CD1c-positive myeloid dendritic cell (primary cell): Measurements from ENCODE around the gene HMGA1.
A peak's percentile ranks its signal among the peaks of the same experiment; 100 is the strongest.
"Not testable (repeated sequence)": the region's sequence is repeated elsewhere in the genome, so short reads cannot be mapped to it uniquely, and the experiment has no call there.

Source experiments
- DNase-seq: peaks from one replicate; pipeline ENCODE4 v3.0.0-alpha.2; 2016; ENCODE audit errors: extremely low spot score

Gene HMGA1

DNA sequence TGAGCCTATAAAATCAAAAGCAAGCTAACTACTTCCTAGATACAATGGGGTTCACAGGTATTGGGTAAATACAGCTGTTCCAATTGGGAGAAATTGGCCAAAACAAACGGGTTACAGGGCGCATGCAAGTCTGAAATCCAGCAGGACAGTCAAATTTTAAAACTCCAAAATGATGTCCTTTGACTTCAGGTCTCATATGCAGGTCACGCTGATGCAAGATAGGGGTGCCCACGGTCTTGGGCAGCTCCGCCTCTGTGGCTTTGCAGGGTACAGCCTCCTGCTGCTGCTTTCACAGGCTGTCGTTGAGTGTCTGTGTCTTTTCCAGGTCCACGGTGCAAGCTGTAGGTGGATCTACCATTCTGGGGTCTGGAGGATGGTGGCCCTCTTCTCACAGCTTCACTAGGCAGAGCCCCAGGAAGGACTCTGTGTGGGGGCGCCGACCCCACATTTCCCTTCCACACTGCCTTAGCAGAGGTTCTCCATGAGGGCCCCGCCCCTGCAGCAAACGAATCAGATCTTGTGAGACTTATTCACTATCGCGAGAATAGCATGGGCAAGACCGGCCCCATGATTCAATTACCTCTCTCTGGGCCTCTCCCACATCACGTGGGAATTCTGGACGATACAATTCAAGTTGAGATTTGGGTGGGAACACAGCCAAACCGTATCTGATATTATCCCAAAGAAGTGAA lies 24.0 kb downstream of the HMGA1 start:
- DNase-seq = no peak

GRCh38 chr6:34263484-34263883 lies 26.8 kb downstream of the HMGA1 start:
- not testable (repeated sequence) for DNase-seq

DNA sequence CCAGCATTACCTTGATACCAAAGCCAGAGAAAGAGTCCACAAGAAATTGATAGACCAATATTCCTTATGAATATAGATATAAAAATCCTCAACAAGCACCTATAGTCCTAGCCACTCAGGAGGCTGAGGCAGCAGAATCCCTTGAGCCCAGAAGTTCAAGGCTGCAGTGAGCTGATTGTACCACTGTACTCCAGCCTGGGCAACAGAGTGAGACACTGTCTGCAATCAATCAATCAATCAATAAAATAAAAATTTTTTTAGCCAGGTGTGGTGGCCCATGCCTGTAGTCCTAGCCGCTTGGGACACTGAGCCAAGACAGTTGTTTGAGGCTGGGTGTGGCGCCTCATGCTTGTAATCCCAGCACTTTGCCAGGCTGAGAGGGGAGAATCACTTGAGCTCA lies 31.1 kb downstream of the HMGA1 start:
- DNase-seq = no peak

GRCh38 chr6:34269132-34269531 lies 32.5 kb downstream of the HMGA1 start:
- DNase-seq = not testable (repeated sequence)

GRCh38 chr6:34269658-34270341 lies 33.1 kb downstream of the HMGA1 start:
- DNase-seq = not testable (repeated sequence)

DNA sequence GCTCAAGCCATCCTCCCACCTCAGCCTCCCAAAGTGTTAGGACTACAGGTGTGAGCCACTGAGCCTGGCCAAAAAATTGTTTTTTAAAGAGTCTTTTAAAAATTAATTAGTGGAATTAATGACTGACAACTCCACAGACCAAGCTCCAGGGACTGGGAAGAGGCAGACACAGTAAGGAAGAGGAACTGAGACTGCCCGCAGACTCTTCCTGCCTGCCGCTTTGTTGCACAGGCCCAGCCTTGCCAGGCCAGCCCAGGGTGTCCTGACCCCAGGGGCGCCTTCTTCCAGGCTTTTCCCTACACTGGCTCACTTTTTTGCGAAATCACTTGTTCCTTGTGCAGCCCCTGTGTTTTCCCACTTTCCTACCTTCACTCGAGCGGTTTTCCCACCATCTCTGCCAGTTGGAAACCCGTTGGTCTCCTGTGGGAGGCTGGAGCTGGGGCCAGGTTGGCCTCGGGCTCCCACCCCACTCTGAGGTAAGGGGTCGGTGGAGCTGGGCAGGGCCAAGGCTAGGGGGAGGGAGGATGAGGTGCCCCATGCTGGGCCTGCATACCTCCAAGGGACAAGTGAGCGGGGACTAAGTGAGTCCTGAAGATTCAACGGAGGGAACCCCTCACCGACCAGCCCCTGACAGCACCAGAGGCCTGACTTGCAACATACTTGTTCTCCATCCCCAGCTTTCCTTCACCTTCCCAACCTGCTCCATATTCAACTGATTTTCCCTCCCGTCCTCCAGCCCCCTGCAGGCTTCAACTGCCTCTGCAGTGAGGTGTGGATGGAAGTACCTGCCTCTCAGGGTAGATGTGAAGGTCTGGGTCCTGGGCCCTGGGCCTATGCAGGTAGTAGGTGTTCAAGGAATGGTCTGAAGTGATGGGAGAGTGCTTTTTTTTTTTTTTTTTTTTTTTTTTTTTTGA lies 35.6 kb downstream of the HMGA1 start:
- DNase-seq = peak; percentile 64

DNA sequence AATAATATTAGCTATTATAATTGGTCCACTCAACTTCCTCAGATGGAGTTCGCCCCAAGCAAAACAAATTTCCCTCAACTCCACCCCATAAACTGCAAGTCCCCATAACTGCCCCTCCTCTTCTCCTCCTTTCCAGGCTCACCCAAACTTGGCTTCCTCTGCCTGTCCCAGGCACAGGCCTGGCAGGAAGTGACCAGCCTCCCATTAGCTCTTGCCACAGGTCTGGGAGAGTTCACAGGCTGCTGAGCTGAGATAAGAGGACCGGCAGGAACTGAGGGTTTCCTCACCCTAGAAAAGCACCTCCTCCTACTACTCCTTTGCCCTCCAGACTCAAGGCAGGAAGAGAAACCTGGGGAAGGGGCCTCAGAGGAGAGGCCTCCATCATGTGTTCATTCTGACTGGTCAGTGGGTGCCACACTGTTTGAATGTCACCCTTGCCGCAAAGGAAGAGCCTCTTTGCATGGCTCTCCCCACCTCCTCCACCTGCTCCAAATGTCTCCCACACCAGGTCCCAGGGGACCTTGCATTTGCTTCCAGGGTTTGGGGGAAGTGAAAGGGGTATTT lies 36.7 kb downstream of the HMGA1 start:
- peak; percentile 65 for DNase-seq

DNA sequence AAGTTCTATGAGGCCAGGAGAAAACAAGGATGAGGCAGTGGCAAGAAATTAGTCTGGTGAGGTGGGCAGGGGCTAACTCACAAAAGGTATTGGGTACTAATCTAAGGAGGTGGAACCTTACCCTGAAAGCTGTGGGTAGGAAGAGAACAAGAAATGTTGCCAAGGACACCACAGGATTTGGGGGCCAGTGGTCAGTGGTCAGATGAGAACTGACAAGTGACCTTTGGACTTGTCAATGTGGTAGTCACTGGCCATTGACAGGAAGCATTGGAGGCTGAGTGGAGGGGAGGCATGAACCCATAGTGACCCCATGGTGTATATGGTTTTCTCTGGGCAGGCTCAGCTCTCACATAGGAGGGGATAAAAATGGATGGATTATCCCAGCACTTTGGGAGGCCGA lies 37.5 kb downstream of the HMGA1 start:
- no peak for DNase-seq

- no peak for DNase-seq
Measured at GRCh38 chr6:34275128-34275804, 38.6 kb downstream of the HMGA1 start.

DNA sequence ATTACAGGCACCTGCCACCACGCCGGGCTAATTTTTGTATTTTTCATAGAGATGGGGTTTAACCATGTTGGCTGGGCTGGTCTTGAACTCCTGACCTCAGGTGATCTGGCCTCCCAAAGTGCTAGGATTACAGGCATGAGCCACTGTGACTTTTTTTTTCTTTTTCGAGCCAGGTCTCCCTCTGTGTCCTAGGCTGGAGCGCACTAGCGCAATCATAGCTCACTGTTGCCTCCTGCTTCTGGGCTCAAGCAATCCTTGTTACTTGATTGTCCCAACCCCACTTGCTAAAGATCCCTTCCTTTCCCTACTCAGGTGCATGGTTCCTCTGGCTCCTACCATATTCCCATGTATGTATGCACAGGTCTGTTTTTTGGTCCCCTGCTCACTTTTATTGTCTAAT lies 39.5 kb downstream of the HMGA1 start:
- no peak for DNase-seq

- no peak for DNase-seq
Measured at GRCh38 chr6:34276881-34277762, 40.4 kb downstream of the HMGA1 start.

GRCh38 chr6:34277763-34278112 lies 41.1 kb downstream of the HMGA1 start:
- DNase-seq = no peak

DNA sequence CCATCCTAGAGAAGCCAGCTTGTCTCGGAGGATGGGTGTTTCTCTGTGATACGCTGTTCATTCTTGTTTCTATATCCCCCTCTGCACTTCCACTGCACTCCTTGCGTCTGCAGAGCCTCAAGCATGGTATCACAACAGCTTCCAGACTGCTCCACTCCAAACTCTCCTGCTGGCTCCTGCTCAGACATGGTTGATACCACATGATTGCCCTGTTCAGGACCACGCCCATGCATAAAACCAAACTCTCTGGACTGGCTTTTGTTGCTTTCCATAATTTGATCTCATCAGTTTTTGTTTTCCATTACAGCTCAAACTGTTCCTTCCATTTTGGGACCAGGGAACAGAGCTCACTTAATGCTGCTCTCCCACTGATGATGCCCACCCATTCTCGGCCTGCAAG lies 42.2 kb downstream of the HMGA1 start:
- no peak for DNase-seq

- no peak for DNase-seq
Measured at GRCh38 chr6:34280216-34280615, 43.5 kb downstream of the HMGA1 start.

DNA sequence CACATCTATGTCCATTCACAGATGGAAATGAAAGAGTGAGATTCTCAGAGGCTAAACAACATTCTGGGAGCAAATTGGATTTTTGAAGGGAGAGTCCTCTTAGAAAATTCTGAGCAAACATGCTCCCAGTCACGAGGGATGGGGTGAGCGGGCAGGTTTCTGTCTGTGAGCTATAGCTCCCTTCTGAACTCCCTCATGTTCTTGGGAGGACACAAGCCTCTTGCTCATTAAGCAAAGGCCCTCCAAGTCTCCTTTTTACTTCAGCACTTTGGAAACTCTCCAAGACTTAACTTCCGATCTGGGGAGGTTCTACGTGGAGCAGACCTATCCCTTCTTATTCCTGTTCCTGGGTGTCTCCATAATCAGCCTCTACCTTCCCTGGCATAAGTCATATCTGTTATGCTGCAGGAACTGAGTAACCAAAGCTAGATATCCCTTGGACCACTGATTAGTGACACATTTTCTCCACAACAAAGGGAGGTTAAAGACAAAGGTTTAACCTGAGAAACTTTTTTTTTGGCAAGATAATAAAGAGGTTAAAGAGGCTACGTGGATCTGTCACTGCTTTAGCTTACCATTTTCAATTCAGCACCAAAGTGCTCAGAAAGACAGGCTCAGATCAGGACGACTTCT lies 45.1 kb downstream of the HMGA1 start:
- DNase-seq = no peak

DNA sequence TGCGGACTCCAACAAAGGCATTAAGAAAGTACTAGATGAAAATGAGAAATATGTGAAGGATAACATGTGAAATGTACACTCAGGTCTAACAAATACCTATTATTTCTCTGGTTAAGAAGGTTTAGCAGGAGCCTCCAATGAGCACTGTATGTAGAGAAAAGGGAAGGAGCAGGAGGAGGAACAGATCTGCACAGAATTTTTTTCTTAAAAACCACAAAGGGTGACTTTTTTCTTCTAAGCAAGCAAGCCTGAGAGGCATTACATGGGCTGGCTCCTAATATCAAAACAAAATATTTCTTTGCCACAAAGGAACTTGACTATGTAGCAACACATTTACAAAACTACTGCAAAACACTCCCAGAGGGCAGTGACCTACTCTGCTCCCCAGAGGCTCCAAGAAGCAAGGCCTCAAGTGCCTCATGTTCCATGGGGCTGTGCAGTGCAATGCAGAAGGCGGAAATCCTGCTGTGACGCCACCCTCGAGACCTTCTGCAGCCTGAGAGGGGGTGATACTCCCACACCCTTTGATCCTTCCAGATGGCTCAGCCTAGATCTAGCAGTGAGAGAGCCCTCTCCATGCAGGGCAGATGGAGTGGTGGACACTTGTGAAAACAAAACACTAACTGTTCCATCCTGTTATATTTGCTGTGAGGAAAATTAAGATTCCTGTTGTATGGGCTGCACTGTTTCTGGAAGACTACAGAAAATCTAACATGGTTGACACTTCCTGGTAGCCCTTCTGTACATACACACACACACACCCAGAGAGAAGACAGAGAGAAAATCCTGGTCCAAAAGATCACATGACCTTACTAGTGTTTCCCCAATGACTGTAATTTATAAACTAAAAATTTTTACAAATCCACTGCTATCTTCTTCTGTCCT lies 48.1 kb downstream of the HMGA1 start:
- DNase-seq = peak; percentile 83

- DNase-seq = no peak
Measured at GRCh38 chr6:34285448-34286164, 48.9 kb downstream of the HMGA1 start.

GRCh38 chr6:34288581-34288980 lies 51.9 kb downstream of the HMGA1 start:
- DNase-seq = no peak

GRCh38 chr6:34289137-34289536 lies 52.5 kb downstream of the HMGA1 start:
- DNase-seq = no peak
